Measurements from ENCODE around the gene WDR37. TPM values are rescaled to one million over a fixed set of nuclear protein-coding genes. Genes with fewer than 3 reads are reported as not detected.
A peak's percentile ranks its signal among the peaks of the same experiment; 100 is the strongest.
"Not testable (repeated sequence)": the region's sequence is repeated elsewhere in the genome, so short reads cannot be mapped to it uniquely, and the experiment has no call there.

Gene WDR37
- polyA plus RNA-seq, 3 donors = 16.1 to 20.3 (median 19.6) TPM

- DNase-seq = not testable (repeated sequence)
These were observed 17.4 kb upstream of the WDR37 start for GRCh38 chr10:1038769-1039168.

- DNase-seq = no peak
These were observed 16.1 kb upstream of the WDR37 start for GRCh38 chr10:1040133-1040532.

GRCh38 chr10:1041514-1041913, 14.7 kb upstream of the WDR37 start:
- DNase-seq = no peak

- no peak for DNase-seq
These were observed 12.6 kb upstream of the WDR37 start for GRCh38 chr10:1043532-1043995.

GRCh38 chr10:1044146-1044545, 12.0 kb upstream of the WDR37 start:
- DNase-seq = no peak

- no peak for DNase-seq
These were observed 11.2 kb upstream of the WDR37 start for GRCh38 chr10:1044964-1045363.

- no peak for DNase-seq
These were observed 10.8 kb upstream of the WDR37 start for GRCh38 chr10:1045415-1045814.

GRCh38 chr10:1047937-1048336, 8.2 kb upstream of the WDR37 start:
- DNase-seq = no peak

- no peak for DNase-seq
These were observed 7.8 kb upstream of the WDR37 start for GRCh38 chr10:1048349-1048731.

GRCh38 chr10:1048732-1049424, 7.3 kb upstream of the WDR37 start, which contains the start of gene IDI1:
Gene IDI1, minus strand, starts transcription at chr10:1049119. Its CDS starts 116 bp downstream, at chr10:1049003.
- DNase-seq = peak; percentile 97

- DNase-seq = no peak
These were observed 6.7 kb upstream of the WDR37 start for GRCh38 chr10:1049425-1049958.

GRCh38 chr10:1050145-1050544, 6.0 kb upstream of the WDR37 start:
- no peak for DNase-seq

- no peak for DNase-seq
These were observed 5.6 kb upstream of the WDR37 start for GRCh38 chr10:1050554-1050953.

GRCh38 chr10:1054684-1055083, 1.5 kb upstream of the WDR37 start:
- no peak for DNase-seq

GRCh38 chr10:1057106-1057657, 997 bp downstream of the WDR37 start:
- no peak for DNase-seq

- no peak for DNase-seq
These were observed 1.8 kb downstream of the WDR37 start for GRCh38 chr10:1058017-1058416.

- DNase-seq = no peak
These were observed 3.7 kb downstream of the WDR37 start for GRCh38 chr10:1059902-1060301.

GRCh38 chr10:1061930-1062774, 6.0 kb downstream of the WDR37 start:
- no peak for DNase-seq

- DNase-seq = no peak
These were observed 7.2 kb downstream of the WDR37 start for GRCh38 chr10:1063232-1063865.

GRCh38 chr10:1064964-1065247, 8.7 kb downstream of the WDR37 start:
- DNase-seq = no peak

GRCh38 chr10:1066734-1067133, 10.5 kb downstream of the WDR37 start:
- DNase-seq = not testable (repeated sequence)

Data from renal pelvis (tissue), 4 donors.